ENCODE measurements around the gene CIART. TPM values are rescaled to one million over a fixed set of nuclear protein-coding genes. Genes with fewer than 3 reads are reported as not detected.
"Not testable (repeated sequence)": the region's sequence is repeated elsewhere in the genome, so short reads cannot be mapped to it uniquely, and the experiment has no call there.

CIART gene, protein sequence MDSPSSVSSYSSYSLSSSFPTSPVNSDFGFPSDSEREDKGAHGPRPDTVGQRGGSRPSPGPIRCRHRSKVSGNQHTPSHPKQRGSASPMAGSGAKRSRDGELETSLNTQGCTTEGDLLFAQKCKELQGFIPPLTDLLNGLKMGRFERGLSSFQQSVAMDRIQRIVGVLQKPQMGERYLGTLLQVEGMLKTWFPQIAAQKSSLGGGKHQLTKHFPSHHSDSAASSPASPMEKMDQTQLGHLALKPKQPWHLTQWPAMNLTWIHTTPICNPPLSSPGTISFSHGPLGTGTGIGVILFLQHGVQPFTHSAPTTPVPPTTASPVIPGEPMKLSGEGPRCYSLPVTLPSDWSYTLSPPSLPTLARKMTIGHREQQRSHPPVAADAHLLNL
- 9.2 to 10.6 TPM (median 9.8 TPM) in 3 replicates for total RNA-seq

DNA sequence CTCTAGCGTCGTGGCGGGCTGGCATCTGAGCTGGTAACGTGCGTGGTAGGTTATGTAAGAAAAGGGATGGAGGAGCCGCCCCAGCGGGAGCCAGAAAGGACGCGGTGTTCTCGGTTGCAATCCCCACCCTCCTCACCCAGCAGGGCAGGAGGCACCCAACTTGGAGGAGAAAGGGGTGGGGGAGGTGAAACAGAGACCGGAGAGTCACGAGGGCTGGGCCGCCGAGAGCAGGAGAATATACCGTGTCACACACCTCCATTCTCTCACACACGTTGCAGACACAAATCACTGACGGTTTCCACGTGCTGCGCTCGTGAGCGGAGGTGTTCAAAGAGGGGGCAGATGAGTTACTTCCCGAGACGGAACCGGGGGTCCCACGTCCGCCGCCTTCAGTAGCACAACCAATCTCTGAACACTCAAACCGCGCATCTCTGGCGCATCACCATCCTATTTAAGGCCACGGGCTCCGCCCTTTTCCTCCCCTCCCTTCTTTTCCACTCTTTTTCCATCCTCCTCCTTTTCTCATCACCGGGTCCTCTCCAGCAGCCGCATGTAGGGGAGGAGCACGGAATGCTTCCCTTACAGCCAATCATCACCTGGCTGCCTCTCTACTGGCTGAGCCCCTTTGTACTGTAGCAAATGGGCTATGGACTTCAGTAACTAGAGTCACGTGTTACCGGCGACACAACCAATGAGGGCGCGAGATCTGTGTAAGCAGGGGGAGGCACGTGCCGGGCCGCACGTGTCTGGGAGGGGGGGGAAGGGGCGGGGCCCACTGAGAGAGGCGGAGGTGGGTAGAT lies at the start of gene CIART:
Gene CIART (plus strand): TSS at position 797 of the 800 bp plus-strand sequence. CDS start 714 bp downstream, outside the sequence.
- Mint-ChIP-seq H3K27ac (peak within 1 kb of the TSS; percentile 88), H3K9me3 (no peaks in the 10 kb centered on the region), H3K4me1 (peaks cover 34% of the 10 kb centered on the region), H3K27me3 (ENCODE audit: low read depth) (peaks cover 23% of the 10 kb centered on the region), H3K4me3 (peak within 1 kb of the TSS; percentile 74), H3K36me3 (peaks cover 13% of the 10 kb centered on the region)
- peak; percentile 75 to 81 for DNase-seq (ENCODE audit: low spot score in 2 of 2, unreplicated experiment in 2 of 2)
- TF ChIP-seq, protein P1, sequence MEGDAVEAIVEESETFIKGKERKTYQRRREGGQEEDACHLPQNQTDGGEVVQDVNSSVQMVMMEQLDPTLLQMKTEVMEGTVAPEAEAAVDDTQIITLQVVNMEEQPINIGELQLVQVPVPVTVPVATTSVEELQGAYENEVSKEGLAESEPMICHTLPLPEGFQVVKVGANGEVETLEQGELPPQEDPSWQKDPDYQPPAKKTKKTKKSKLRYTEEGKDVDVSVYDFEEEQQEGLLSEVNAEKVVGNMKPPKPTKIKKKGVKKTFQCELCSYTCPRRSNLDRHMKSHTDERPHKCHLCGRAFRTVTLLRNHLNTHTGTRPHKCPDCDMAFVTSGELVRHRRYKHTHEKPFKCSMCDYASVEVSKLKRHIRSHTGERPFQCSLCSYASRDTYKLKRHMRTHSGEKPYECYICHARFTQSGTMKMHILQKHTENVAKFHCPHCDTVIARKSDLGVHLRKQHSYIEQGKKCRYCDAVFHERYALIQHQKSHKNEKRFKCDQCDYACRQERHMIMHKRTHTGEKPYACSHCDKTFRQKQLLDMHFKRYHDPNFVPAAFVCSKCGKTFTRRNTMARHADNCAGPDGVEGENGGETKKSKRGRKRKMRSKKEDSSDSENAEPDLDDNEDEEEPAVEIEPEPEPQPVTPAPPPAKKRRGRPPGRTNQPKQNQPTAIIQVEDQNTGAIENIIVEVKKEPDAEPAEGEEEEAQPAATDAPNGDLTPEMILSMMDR (IDR thresholded peaks at IDR 0.05; ENCODE audit: unreplicated experiment) = no peak

DNA sequence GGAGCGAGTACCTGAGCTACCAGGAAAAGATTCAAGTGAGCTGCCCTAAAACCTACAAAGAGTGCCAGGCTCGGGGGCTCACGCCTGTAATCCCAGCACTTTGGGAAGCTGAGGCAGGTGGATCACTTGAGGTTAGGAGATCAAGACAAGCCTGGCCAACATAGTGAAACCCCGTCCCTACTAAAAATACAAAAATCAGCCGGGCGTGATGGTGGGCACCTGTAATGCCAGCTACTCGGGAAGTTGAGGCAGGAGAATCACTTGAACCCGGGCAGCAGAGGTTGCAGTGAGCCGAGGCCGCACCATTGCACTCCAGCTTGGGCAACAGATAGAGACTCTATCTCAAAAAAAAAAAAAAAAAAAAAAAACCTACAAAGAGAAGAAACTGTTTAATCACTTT lies 49.4 kb upstream of the CIART start:
- peak overlapping the region; percentile 98 for H3K27ac Mint-ChIP-seq
- peaks cover 15% of the 10 kb centered on the region for H3K4me1 Mint-ChIP-seq
- not testable (repeated sequence) for H3K4me3 Mint-ChIP-seq

DNA sequence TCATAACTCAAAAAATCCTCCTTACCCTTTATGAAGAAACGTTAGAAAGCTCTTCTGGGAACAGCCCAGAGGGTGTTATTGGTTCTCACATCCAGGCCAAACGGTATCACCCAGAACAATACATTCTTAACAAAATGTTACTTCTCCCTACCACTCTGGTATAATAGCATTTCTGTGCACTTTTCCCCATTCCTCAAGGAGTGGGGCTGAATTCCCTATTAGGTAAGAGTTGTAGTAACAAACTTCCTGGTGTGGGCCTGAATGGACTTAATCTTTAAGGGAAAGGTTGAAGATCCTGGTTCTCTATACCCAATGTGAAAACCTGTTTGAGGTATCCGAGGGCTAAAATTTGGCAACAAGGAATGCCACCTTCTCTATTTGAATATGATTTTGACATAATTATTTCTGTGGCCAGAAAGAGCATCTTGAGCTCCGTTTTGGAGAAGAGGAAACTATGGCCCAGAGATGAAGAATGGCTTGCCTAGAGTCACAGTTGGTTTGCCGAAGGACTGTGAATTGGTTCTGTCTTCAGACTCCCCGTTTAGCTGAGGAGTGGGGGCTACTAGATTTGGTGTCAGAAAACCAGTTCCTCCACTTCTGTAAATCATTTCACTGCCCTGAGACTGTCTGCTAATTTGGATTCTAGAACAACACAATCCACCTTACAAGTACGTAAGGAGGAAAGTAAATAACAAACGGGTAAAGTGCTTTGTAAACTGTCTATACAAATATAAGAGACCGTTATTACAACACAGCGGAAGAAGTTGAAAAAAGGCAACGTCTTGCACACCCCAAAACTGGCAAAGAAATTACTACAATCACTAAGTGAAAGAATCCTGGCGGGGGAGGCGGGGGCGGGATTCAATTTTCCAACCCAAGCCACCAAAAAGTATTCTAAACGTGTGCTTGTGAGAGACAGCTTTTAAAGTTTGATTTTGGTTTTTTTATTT lies 48.7 kb upstream of the CIART start:
- Mint-ChIP-seq H3K4me1 (peaks cover 15% of the 10 kb centered on the region), H3K36me3 (peaks cover 4% of the 10 kb centered on the region), H3K9me3 (no peaks in the 10 kb centered on the region), H3K27ac (peak overlapping the region; percentile 98), H3K27me3 (ENCODE audit: low read depth) (no peaks in the 10 kb centered on the region), H3K4me3 (no peak overlapping the region)
- peak in 1 of 2 experiments; percentile 31 for DNase-seq (ENCODE audit: low spot score in 2 of 2, unreplicated experiment in 2 of 2)
- TF ChIP-seq, protein P1 (IDR thresholded peaks at IDR 0.05; ENCODE audit: unreplicated experiment) = no peak

More for the DNA sequence above, 49.4 kb upstream of the CIART start:
- peak in 1 of 2 experiments; percentile 27 for DNase-seq (ENCODE audit: low spot score in 2 of 2, unreplicated experiment in 2 of 2)
- H3K9me3 Mint-ChIP-seq; H3K36me3 Mint-ChIP-seq; H3K27me3 Mint-ChIP-seq (ENCODE audit: low read depth): not testable (repeated sequence)

DNA sequence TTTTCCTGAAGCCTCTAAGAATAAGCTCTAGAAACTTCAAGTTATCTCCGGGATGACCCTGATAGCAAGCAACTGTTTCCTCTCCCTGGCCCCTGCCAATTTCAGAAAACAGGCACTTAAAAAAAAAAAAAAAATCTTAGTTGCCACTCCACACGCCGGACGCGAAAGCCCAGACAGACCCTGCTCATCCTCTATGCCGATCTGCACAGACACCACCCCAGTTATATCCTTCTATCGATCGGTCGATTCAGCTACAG lies 48.1 kb upstream of the CIART start:
- TF ChIP-seq, protein P1 (IDR thresholded peaks at IDR 0.05; ENCODE audit: unreplicated experiment) = no peak
- DNase-seq (ENCODE audit: low spot score in 2 of 2, unreplicated experiment in 2 of 2) = no peak
- H3K4me3 Mint-ChIP-seq = no peak overlapping the region
- no peaks in the 10 kb centered on the region for H3K36me3 Mint-ChIP-seq
- peaks cover 15% of the 10 kb centered on the region for H3K4me1 Mint-ChIP-seq
- H3K9me3 Mint-ChIP-seq = no peaks in the 10 kb centered on the region
- H3K27me3 Mint-ChIP-seq (ENCODE audit: low read depth) = no peaks in the 10 kb centered on the region
- peak overlapping the region; percentile 98 for H3K27ac Mint-ChIP-seq

DNA sequence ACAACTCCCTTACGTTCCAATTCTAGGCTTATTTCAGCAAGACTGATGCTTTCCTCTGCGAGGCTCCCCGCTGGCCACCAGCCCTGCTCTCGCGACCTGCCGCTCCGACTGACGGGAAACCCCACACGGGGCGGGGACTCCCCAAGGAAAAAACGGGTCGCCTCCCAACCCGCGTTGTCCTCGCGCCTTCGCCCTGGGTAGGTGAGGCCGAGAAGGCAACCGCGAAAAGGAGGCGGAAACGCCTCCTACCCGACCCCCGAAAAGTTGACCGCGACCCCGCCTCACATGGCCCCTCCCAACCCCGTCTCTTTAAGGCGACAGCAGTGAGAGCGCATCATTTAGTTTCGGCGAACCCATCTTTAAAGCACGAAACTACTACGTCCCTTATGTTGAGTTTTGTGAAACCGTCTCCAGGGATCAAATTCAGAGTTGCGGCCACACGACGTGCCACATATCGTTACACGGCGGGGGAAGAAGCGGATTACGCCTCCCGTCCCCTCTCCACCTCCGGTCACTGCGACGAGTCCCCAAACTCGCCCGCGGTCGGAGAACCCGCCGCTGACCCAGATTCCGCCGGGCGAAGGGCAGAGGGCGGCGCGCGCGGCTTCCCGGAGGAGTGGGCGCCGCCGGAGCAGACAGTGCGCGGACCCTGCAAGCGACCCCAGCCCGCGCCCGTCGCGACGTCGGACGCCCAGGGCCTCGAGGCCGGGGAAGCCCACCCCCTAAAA lies 47.6 kb upstream of the CIART start:
- Mint-ChIP-seq H3K36me3 (no peaks in the 10 kb centered on the region), H3K9me3 (no peaks in the 10 kb centered on the region), H3K4me1 (peaks cover 15% of the 10 kb centered on the region), H3K4me3 (no peak overlapping the region), H3K27me3 (ENCODE audit: low read depth) (no peaks in the 10 kb centered on the region), H3K27ac (peak overlapping the region; percentile 98)
- peak in 1 of 2 experiments; percentile 62 for DNase-seq (ENCODE audit: low spot score in 2 of 2, unreplicated experiment in 2 of 2)
- TF ChIP-seq, protein P1 (IDR thresholded peaks at IDR 0.05; ENCODE audit: unreplicated experiment) = no peak
